Activated T-cell treated with anti-CD3 and anti-CD28 coated beads, Interleukin-2, amount 50 U/mL, for 72 hours (primary cell): ENCODE data around the gene ANKS1B. TPM values are rescaled to one million over a fixed set of nuclear protein-coding genes. Genes with fewer than 3 reads are reported as not detected.
"Not testable (repeated sequence)": the region's sequence is repeated elsewhere in the genome, so short reads cannot be mapped to it uniquely, and the experiment has no call there.

Source experiments
- ATAC-seq, 2 donors: fragments of 150-1000 bp; cut with Tn5 transposase; replicated peaks in 1 of 2; 2 replicates each; pipeline ENCODE4 v1.10.0; 2021; ENCODE audit warnings: moderate library complexity in 2 of 2, mild to moderate bottlenecking in 1 of 2
- DNase-seq, 2 donors: peaks; one replicate each; pipeline ENCODE4 v3.0.0; 2021 to 2022; ENCODE audit warnings: mixed read lengths in 1 of 2
- H3K27ac Mint-ChIP-seq: one replicate; pipeline ENCODE4 v1.8.0; 2022; ENCODE audit warnings: mild to moderate bottlenecking, moderate library complexity, mixed read lengths
- H3K27me3 Mint-ChIP-seq: one replicate; pipeline ENCODE4 v1.8.0; 2022; ENCODE audit warnings: low read depth, mixed read lengths
- H3K36me3 Mint-ChIP-seq, 2 donors: one replicate each; pipeline ENCODE4 v1.8.0; 2022; ENCODE audit warnings: mixed read lengths in 2 of 2, mild to moderate bottlenecking in 1 of 2; ENCODE audit not compliant: insufficient read depth in 2 of 2
- H3K4me1 Mint-ChIP-seq: one replicate; pipeline ENCODE4 v1.8.0; 2022; ENCODE audit warnings: low read depth, mixed read lengths
- H3K4me3 Mint-ChIP-seq, 2 donors: one replicate each; pipeline ENCODE4 v1.8.0; 2022; ENCODE audit warnings: mild to moderate bottlenecking in 2 of 2, mixed read lengths in 2 of 2, moderate library complexity in 2 of 2
- H3K9me3 Mint-ChIP-seq, 2 donors: one replicate each; pipeline ENCODE4 v1.8.0; 2022; ENCODE audit warnings: mixed read lengths in 2 of 2
- total RNA-seq, 2 donors: library from RNA; stranded (reverse); gene quantifications; one replicate each; pipeline ENCODE4 v1.2.3, GENCODE V29; 2022

The ANKS1B gene
- total RNA-seq, 2 donors from 2014 or later: 0.19 to 0.63 TPM

DNA sequence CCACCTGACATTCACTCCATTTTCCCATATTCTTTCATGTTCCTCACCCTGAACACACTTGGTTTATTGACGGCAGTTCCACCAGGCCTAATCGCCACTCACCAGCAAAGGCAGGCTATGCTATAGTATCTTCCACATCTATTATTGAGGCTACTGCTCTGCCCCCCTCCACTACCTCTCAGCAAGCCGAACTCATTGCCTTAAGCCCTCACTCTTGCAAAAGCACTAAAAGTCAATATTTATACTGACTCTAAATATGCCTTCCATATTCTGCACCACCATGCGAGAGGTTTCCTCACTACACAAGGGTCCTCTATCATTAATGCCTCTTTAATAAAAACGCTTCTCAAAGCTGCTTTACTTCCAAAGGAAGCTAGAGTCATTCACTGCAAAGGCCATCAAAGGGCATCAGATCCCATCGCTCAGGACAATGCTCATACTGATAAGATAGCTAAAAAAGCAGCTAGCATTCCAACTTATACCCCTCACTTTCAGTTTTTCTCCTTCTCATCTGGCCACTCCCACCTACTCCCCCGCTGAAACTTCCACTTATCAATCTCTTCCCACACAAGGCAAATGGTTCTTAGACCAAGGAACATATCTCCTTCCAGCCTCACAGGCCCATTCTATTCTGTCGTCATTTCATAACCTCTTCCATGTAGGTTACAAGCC, 265.2 kb downstream of the ANKS1B start:
- not testable (repeated sequence) for H3K27me3 Mint-ChIP-seq, H3K36me3 Mint-ChIP-seq, ATAC-seq, H3K27ac Mint-ChIP-seq, DNase-seq, H3K4me3 Mint-ChIP-seq, H3K4me1 Mint-ChIP-seq
- peaks cover 10 to 15% of the 10 kb centered on the region in 2 donors for H3K9me3 Mint-ChIP-seq

DNA sequence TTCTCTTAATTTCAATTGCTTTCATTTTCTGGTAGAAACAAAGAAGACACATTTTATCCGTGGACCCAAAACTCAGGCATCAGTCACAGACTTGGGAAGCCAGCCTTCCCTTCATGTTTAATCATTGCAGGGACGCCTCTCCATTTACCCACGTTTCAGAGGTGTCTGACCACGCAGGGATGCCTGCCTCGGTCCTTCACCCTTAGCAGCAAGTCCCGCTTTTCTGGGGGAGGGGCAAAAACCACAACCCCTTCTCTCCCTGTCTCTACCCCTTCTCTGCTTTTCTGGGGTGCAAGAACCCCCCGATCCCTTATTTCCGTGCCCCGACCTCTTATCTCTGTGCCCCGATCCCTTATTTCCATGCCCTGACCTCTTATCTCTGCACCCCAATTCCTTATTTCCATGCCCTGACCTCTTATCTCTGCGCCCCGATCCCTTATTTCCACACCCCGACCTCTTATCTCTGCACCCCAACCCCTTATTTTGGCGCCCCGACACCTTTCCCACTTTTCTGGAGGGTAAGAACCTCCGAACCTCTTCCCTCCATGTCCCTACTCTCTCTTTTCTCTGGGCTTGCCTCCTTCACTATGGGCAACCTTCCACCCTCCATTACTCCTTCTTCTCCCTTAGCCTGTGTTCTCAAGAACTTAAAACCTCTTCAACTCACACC, 268.8 kb downstream of the ANKS1B start:
- not testable (repeated sequence) for H3K27ac Mint-ChIP-seq, H3K4me3 Mint-ChIP-seq, H3K4me1 Mint-ChIP-seq, DNase-seq, ATAC-seq, H3K36me3 Mint-ChIP-seq, H3K27me3 Mint-ChIP-seq
- peaks cover 6 to 12% of the 10 kb centered on the region in 2 donors for H3K9me3 Mint-ChIP-seq

DNA sequence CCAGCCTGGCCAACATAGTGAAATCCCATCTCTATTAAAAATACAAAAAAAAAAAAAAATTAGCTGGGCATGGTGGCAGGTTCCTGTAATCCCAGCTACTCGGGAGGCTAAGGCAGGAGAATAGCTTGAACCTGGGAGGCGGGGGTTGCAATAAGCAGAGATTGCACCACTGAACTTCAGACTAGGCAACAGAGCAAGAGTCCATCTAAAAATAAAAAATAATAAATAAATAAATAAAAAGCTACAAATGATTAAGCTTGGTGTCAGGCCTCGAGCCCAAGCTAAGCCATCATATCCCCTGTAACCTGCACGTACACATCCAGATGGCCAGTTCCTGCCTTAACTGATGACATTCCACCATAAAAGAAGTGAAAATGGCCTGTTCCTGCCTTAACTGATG, 269.8 kb downstream of the ANKS1B start:
- peaks cover 8 to 12% of the 10 kb centered on the region in 2 donors for H3K9me3 Mint-ChIP-seq
- not testable (repeated sequence) for H3K36me3 Mint-ChIP-seq, DNase-seq, H3K4me1 Mint-ChIP-seq, H3K4me3 Mint-ChIP-seq, ATAC-seq, H3K27me3 Mint-ChIP-seq, H3K27ac Mint-ChIP-seq

DNA sequence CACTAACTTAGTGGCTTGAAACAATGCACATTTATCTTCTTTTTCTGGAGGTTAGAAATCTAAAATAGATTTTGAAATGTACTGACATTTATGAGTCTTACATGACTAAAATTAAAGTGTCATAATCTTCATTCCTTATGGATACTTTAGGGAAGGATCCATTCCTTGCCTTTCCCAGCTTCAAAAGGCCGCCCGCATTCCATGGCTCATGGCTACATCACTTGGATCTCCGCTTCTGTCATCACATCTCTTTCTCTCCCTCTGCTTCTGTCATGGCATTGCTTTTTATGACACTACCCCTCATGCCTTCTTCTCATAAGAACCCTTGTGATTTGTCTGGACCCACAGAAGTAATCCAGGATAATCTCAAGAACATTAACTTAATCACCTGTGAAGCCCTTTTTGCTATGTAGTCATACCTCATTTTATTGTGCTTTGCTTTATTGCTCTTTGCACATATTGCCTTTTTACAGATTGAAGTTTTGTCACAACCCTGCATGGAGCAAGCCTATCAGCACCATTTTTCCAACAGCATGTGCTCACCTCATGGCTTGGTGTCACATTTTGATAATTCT, 270.7 kb downstream of the ANKS1B start:
- Mint-ChIP-seq H3K4me1 (no peaks in the 10 kb centered on the region), H3K4me3 (no peak overlapping the region), H3K27me3 (no peaks in the 10 kb centered on the region), H3K36me3 (peaks cover 0 to 2% of the 10 kb centered on the region in 2 donors), H3K9me3 (peaks cover 8 to 12% of the 10 kb centered on the region in 2 donors), H3K27ac (no peak overlapping the region)
- ATAC-seq (no peak), DNase-seq (no peak)

DNA sequence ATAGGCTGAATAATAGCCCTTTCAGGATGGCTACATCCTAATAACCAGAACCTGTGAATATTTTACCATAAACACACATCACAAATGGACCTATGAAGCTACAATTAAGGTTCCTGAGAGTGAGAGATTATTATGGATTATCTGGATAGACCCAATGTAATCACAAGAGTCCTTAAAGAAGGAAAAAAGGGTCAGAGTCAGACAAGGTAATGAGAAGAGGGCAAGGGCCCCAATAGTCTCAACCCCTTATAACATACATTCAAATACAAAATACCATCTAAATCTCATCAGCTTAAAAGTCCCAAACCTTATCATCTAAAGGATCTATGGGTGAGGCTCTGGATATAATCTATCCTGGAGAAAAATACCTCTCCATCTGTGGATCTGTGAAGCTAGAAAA, 272.5 kb downstream of the ANKS1B start:
- H3K27me3 Mint-ChIP-seq: no peaks in the 10 kb centered on the region
- no peak for DNase-seq
- H3K36me3 Mint-ChIP-seq: peaks cover 0 to 2% of the 10 kb centered on the region in 2 donors
- no peaks in the 10 kb centered on the region for H3K4me1 Mint-ChIP-seq
- no peak for ATAC-seq
- no peak overlapping the region for H3K4me3 Mint-ChIP-seq
- peaks cover 10 to 12% of the 10 kb centered on the region in 2 donors for H3K9me3 Mint-ChIP-seq
- H3K27ac Mint-ChIP-seq: no peak overlapping the region

DNA sequence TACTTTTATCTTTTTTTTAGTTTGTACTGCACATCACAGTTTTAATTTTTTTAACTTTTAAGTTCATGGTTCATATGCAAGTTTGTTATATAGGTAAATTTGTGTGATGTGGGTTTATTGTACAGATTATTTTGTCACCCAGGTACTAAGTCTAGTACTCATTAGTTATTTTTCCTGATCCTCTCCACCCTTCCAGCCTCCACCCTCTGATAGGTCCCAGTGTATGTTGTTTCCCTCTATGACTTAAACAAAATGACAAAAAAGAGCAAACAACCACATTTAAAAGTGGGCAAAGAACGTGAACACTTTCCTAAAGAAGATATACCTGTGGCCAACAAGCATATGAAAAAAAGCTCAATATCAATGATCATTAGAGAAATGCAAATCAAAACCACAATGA, 273.5 kb downstream of the ANKS1B start:
- H3K27ac Mint-ChIP-seq: no peak overlapping the region
- peaks cover 4 to 6% of the 10 kb centered on the region in 2 donors for H3K9me3 Mint-ChIP-seq
- no peaks in the 10 kb centered on the region for H3K36me3 Mint-ChIP-seq
- H3K4me1 Mint-ChIP-seq: no peaks in the 10 kb centered on the region
- no peak for ATAC-seq
- H3K27me3 Mint-ChIP-seq: no peaks in the 10 kb centered on the region
- H3K4me3 Mint-ChIP-seq: no peak overlapping the region
- no peak for DNase-seq

DNA sequence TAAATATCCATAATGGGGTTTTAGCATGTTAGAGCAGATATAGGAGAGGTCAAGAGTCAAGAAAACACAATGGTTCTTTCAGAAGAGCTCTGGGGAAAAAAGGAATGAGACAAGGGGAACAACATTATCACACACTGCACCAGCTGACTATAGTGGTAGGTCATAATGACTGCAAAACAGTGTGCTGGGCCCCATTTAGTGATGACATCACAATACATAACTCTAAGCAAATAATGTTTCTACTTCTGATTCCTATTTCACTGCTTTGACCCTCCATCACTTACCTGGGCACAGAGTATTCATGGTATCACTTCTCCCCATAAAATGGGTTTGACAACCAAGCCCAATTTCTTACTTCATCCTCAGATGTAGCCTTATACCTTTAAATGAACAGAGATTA, 275.1 kb downstream of the ANKS1B start:
- Mint-ChIP-seq H3K9me3 (peaks cover 3 to 8% of the 10 kb centered on the region in 2 donors), H3K36me3 (no peaks in the 10 kb centered on the region), H3K4me3 (no peak overlapping the region), H3K27ac (no peak overlapping the region), H3K4me1 (no peaks in the 10 kb centered on the region), H3K27me3 (no peaks in the 10 kb centered on the region)
- DNase-seq: no peak
- no peak for ATAC-seq

DNA sequence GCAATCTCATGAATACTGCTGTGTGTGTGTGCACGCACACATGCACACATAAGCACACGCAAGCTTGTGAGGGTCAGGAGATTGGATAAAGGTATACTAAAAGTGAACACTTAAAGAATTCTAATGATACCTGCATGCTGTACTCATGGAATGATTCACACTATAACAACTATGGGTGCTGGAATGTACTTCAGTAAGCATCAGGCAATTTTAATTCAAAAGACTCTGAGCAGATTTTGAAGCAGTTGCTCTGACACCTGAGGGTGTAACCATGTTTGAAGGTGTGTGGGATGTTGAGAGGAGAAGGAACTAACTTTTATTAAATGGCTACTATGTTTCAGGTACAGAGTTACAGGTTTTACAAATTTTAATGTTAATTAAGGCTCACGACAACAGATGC, 275.6 kb downstream of the ANKS1B start:
- no peak overlapping the region for H3K27ac Mint-ChIP-seq

DNA sequence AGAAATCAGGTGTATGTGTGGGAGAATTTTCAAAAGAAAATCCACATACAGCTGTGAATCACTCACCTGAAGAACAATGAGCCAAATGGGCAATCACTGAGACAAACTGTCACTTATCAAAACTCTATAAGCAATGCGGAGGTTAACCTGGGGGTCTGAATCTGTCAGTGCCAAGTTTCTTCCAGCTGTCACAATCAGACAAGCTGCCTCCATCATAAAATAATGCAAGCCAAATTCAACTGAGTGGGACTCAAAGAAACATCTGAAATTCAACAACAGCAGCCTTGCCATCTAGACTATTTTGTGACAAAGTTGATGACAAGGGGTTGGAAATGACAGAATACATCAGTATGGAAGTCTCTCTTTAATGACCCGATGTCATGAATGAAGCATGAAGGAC, 276.9 kb downstream of the ANKS1B start:
- DNase-seq: no peak
- no peak overlapping the region for H3K4me3 Mint-ChIP-seq
- no peaks in the 10 kb centered on the region for H3K4me1 Mint-ChIP-seq
- no peak for ATAC-seq
- peaks cover 2 to 10% of the 10 kb centered on the region in 2 donors for H3K9me3 Mint-ChIP-seq
- no peaks in the 10 kb centered on the region for H3K27me3 Mint-ChIP-seq
- H3K27ac Mint-ChIP-seq: no peak overlapping the region
- no peaks in the 10 kb centered on the region for H3K36me3 Mint-ChIP-seq

More for the DNA sequence above, 275.6 kb downstream of the ANKS1B start:
- H3K4me1 Mint-ChIP-seq: no peaks in the 10 kb centered on the region
- no peaks in the 10 kb centered on the region for H3K36me3 Mint-ChIP-seq
- no peak for ATAC-seq
- no peak overlapping the region for H3K4me3 Mint-ChIP-seq
- no peaks in the 10 kb centered on the region for H3K27me3 Mint-ChIP-seq
- no peak for DNase-seq
- H3K9me3 Mint-ChIP-seq: peaks cover 2 to 8% of the 10 kb centered on the region in 2 donors

DNA sequence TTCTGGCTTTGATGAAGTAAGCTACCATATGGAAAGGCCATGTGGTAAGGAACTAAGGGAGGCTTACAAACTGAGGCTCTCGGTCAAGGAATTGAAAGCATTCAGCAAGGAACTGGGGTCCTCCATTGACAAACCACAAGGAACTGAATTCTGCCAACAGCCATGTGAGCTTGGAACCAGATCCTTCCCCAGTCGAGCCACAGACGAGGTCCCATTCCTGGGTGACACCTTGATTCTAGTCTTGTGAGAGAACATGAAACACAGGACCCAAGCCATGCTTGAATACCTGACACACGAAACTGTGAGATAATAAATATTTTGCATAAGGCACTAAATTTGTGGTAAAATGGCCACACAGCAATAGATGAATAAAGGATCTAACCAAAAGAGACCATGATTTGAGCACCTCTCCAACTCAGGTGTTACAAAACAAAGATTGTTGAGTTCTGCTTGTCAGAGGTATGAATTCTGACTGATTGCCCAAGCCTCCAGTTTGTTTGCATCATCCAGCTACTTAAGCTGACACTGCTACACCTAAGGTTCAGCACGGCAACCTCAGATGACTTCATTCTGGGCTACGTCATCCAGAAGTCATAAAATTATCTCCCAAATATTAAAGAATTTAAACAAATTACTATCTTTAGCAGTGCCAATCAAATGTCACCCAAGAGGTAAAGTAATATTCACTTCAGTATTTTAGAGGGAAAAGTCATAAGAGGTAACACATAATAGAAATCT, 277.8 kb downstream of the ANKS1B start:
- H3K9me3 Mint-ChIP-seq: peaks cover 2 to 10% of the 10 kb centered on the region in 2 donors
- no peaks in the 10 kb centered on the region for H3K27me3 Mint-ChIP-seq
- H3K36me3 Mint-ChIP-seq: no peaks in the 10 kb centered on the region
- DNase-seq (no peak), ATAC-seq (no peak)
- H3K4me3 Mint-ChIP-seq: no peak overlapping the region
- no peaks in the 10 kb centered on the region for H3K4me1 Mint-ChIP-seq
- no peak overlapping the region for H3K27ac Mint-ChIP-seq

DNA sequence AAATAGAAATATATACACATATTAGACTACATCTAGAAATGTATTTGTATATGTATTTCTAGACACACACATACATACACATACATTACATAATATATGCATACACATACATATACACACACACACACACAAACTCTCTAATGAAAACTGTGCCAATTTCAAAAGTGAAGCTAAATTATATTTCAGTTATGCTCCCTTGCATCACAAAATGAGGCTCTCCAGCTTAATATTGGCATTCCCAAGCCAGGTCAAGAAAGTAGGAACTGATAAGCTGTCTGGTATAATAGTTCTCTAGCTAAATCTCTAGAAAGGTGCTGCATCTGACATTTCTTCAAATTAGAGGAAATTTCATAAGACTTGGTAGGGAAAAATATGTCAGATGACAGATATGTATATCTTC, 280.3 kb downstream of the ANKS1B start:
- no peak overlapping the region for H3K27ac Mint-ChIP-seq
- peaks cover 2 to 12% of the 10 kb centered on the region in 2 donors for H3K9me3 Mint-ChIP-seq
- no peaks in the 10 kb centered on the region for H3K36me3 Mint-ChIP-seq
- DNase-seq (no peak), ATAC-seq (no peak)
- no peaks in the 10 kb centered on the region for H3K27me3 Mint-ChIP-seq
- H3K4me3 Mint-ChIP-seq: no peak overlapping the region
- H3K4me1 Mint-ChIP-seq: no peaks in the 10 kb centered on the region

DNA sequence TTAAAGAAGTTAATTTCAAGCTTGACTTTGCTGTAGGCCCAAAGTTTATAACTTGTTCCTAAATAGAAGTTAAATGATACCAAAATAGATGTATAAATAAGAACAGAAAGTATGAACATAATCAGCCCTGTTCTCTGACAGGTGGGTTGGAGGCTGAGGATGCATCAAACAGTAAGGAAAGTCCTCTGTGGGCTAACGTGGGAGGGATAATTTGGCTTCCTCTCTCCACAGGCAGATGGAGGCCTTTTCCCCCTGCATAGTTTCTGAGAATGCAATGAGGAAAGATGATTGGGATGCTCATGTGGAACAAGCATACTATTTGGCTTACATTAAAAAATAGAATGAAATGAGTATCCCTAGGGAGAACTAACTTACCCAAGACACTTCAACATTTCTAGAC, 280.7 kb downstream of the ANKS1B start:
- no peak overlapping the region for H3K4me3 Mint-ChIP-seq
- no peak for DNase-seq
- H3K27ac Mint-ChIP-seq: no peak overlapping the region
- no peak for ATAC-seq
- H3K36me3 Mint-ChIP-seq: no peaks in the 10 kb centered on the region
- no peaks in the 10 kb centered on the region for H3K27me3 Mint-ChIP-seq
- no peaks in the 10 kb centered on the region for H3K4me1 Mint-ChIP-seq
- H3K9me3 Mint-ChIP-seq: peaks cover 2 to 12% of the 10 kb centered on the region in 2 donors

DNA sequence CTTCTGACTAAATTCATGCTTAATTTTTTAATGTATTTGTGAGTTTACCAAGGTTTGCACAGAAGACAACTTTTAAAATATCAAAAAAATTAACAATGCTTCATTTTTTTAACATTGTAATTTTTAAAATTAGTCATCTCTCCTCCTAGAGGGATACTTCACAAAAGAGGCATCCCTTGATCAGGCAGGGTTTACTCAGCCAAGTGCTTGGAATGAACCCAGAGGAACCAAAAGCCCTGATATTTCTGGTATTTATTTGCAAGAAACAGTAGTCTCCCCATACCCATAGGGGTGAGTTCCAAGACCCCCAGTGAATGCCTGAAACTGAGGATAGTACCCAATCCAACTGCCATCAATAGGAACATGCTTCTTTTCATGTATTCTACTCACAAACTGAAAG, 284.7 kb downstream of the ANKS1B start:
- DNase-seq: no peak
- no peaks in the 10 kb centered on the region for H3K27me3 Mint-ChIP-seq
- H3K27ac Mint-ChIP-seq: no peak overlapping the region
- H3K4me1 Mint-ChIP-seq: no peaks in the 10 kb centered on the region
- H3K9me3 Mint-ChIP-seq: peaks cover 4 to 6% of the 10 kb centered on the region in 2 donors
- no peak for ATAC-seq
- H3K4me3 Mint-ChIP-seq: no peak overlapping the region
- no peaks in the 10 kb centered on the region for H3K36me3 Mint-ChIP-seq
